Left ventricle myocardium inferior (tissue), 1 donor: Measurements from ENCODE around the gene C11orf71. TPM values are rescaled to one million over a fixed set of nuclear protein-coding genes. Genes with fewer than 3 reads are reported as not detected.
A peak's percentile ranks its signal among the peaks of the same experiment; 100 is the strongest.

Experiments used
- DNase-seq: peaks from one replicate; pipeline ENCODE4 v3.0.0-alpha.2; 2020
- H3K27ac ChIP-seq: fragments of 200-600 bp; replicated peaks from 2 replicates; pipeline ENCODE4 v1.8.0; 2021
- H3K27me3 ChIP-seq: fragments of 200-600 bp; 2 replicates; pipeline ENCODE4 v1.8.0; 2021; ENCODE audit warnings: low read depth
- H3K36me3 ChIP-seq: fragments of 200-600 bp; 2 replicates; pipeline ENCODE4 v1.8.0; 2021
- H3K4me1 ChIP-seq: fragments of 200-600 bp; 2 replicates; pipeline ENCODE4 v1.8.0; 2021
- H3K4me3 ChIP-seq: fragments of 200-600 bp; 2 replicates; pipeline ENCODE4 v1.8.0; 2021; ENCODE audit warnings: mild to moderate bottlenecking, moderate library complexity
- H3K9me3 ChIP-seq: fragments of 200-600 bp; replicated peaks from 2 replicates; pipeline ENCODE4 v1.8.0; 2021
- CTCF ChIP-seq: fragments of 200-600 bp; IDR thresholded peaks from 2 replicates; pipeline ENCODE4 v1.8.0; 2021; ENCODE audit warnings: antibody characterized with exemption, mild to moderate bottlenecking, borderline replicate concordance
- intact Hi-C: fragments of 100-400 bp; cut with micrococcal nuclease; formaldehyde crosslinking; loops from one replicate; pipeline ENCODE4 v1.11.0; 2022
- total RNA-seq: library from RNA; stranded (reverse); fragmentation: NEBNext Ultra II Directional; extraction: Animal tissue kit (Norgen Biotek cat#: 25700); gene quantifications from one replicate; pipeline ENCODE4 v1.2.1, GENCODE V29; 2021
- donor health status: DM: no; HTN: yes; CAD: no; lungs with severe emphysema.

C11orf71 gene
- total RNA-seq, 1 donor from 2014 or later = 10.5 TPM

GRCh38 chr11:114416441-114416961 lies 16.2 kb upstream of the C11orf71 start:
- Histone ChIP-seq H3K4me3 (no peak overlapping the region), H3K4me1 (peaks cover 12% of the 10 kb centered on the region), H3K27me3 (no peaks in the 10 kb centered on the region), H3K36me3 (peaks cover 10% of the 10 kb centered on the region), H3K9me3 (no peaks in the 10 kb centered on the region), H3K27ac (no peak overlapping the region)
- no peak for DNase-seq
- no peak for TF ChIP-seq CTCF
- intact Hi-C loops = no loop called here

- Histone ChIP-seq H3K27ac (no peak overlapping the region), H3K4me1 (peaks cover 12% of the 10 kb centered on the region), H3K27me3 (no peaks in the 10 kb centered on the region), H3K9me3 (no peaks in the 10 kb centered on the region), H3K36me3 (peaks cover 30% of the 10 kb centered on the region), H3K4me3 (no peak overlapping the region)
- intact Hi-C loops = no loop called here
- no peak for DNase-seq
- TF ChIP-seq CTCF = no peak
Measured at GRCh38 chr11:114413958-114414357, 13.6 kb upstream of the C11orf71 start.

- DNase-seq = no peak
- Histone ChIP-seq H3K36me3 (peaks cover 39% of the 10 kb centered on the region), H3K9me3 (no peaks in the 10 kb centered on the region), H3K4me1 (peaks cover 12% of the 10 kb centered on the region), H3K27ac (no peak overlapping the region), H3K27me3 (no peaks in the 10 kb centered on the region), H3K4me3 (no peak overlapping the region)
- no peak for TF ChIP-seq CTCF
- intact Hi-C loops = no loop called here
Measured at GRCh38 chr11:114412946-114413345, 12.6 kb upstream of the C11orf71 start.

GRCh38 chr11:114401311-114401710 lies 1.0 kb upstream of the C11orf71 start:
- intact Hi-C loops = no loop called here
- H3K27ac ChIP-seq = peak overlapping the region; percentile 98
- no peaks in the 10 kb centered on the region for H3K9me3 ChIP-seq
- no peak for DNase-seq
- H3K4me3 ChIP-seq = peak overlapping the region; percentile 84
- H3K27me3 ChIP-seq = no peaks in the 10 kb centered on the region
- TF ChIP-seq CTCF = no peak
- H3K4me1 ChIP-seq = peaks cover 87% of the 10 kb centered on the region
- H3K36me3 ChIP-seq = peaks cover 13% of the 10 kb centered on the region

- H3K4me3 ChIP-seq = peak overlapping the region; percentile 84
- peaks cover 85% of the 10 kb centered on the region for H3K4me1 ChIP-seq
- peaks cover 8% of the 10 kb centered on the region for H3K36me3 ChIP-seq
- H3K27me3 ChIP-seq = no peaks in the 10 kb centered on the region
- intact Hi-C loops = no loop called here
- DNase-seq = no peak
- peak overlapping the region; percentile 98 for H3K27ac ChIP-seq
- no peak for TF ChIP-seq CTCF
- H3K9me3 ChIP-seq = no peaks in the 10 kb centered on the region
Measured at GRCh38 chr11:114400915-114401223, 558 bp upstream of the C11orf71 start.
